H9 (cell line): Measurements from ENCODE around the gene FAM13A. TPM values are rescaled to one million over a fixed set of nuclear protein-coding genes. Genes with fewer than 3 reads are reported as not detected.

ENCODE experiments used
- DNase-seq: peaks from one replicate; pipeline ENCODE4 v3.0.0-alpha.2; 2017
- H2AFZ ChIP-seq: one replicate; pipeline ENCODE4 v1.6.1; 2013; ENCODE audit warnings: mild to moderate bottlenecking, low read length, control low read depth, moderate library complexity
- H2AK5ac ChIP-seq: 2 replicates; pipeline ENCODE4 v1.6.1; 2013; ENCODE audit warnings: low read length, control low read depth, mixed read lengths; ENCODE audit not compliant: insufficient read length
- H2BK120ac ChIP-seq: one replicate; pipeline ENCODE4 v1.6.1; 2013; ENCODE audit warnings: low read depth, mild to moderate bottlenecking, low read length, control low read depth, inconsistent platforms; ENCODE audit not compliant: poor library complexity, severe bottlenecking
- H2BK12ac ChIP-seq: 2 replicates; pipeline ENCODE4 v1.6.1; 2013; ENCODE audit warnings: low read length, control low read depth, mixed read lengths, low read depth; ENCODE audit not compliant: insufficient read length
- H2BK15ac ChIP-seq: 2 replicates; pipeline ENCODE4 v1.6.1; 2013; ENCODE audit warnings: low read depth, low read length, control low read depth
- H2BK20ac ChIP-seq: one replicate; pipeline ENCODE4 v1.6.1; 2013; ENCODE audit warnings: low read depth, mild to moderate bottlenecking, low read length, control low read depth, inconsistent platforms; ENCODE audit not compliant: poor library complexity, severe bottlenecking
- H2BK5ac ChIP-seq: 2 replicates; pipeline ENCODE4 v1.6.1; 2013; ENCODE audit warnings: low read length, control low read depth, mixed read lengths; ENCODE audit not compliant: insufficient read length
- H3K14ac ChIP-seq: 2 replicates; pipeline ENCODE4 v1.6.1; 2013; ENCODE audit warnings: low read length, control low read depth; ENCODE audit not compliant: insufficient read depth
- H3K18ac ChIP-seq: 2 replicates; pipeline ENCODE4 v1.6.1; 2013; ENCODE audit warnings: low read depth, mild to moderate bottlenecking, mixed read lengths, low read length, control low read depth; ENCODE audit not compliant: insufficient read length
- H3K23ac ChIP-seq: 2 replicates; pipeline ENCODE4 v1.6.1; 2013; ENCODE audit warnings: low read length, control low read depth, mixed read lengths, low read depth; ENCODE audit not compliant: insufficient read length
- H3K23me2 ChIP-seq: 2 replicates; pipeline ENCODE4 v1.6.1; 2013; ENCODE audit warnings: low read depth, mild to moderate bottlenecking, mixed read lengths, low read length, control low read depth; ENCODE audit not compliant: insufficient read length, poor library complexity, severe bottlenecking
- H3K27ac ChIP-seq: 2 replicates; pipeline ENCODE4 v1.5.1; 2013; ENCODE audit warnings: low read length, control low read depth, mixed read lengths, low read depth; ENCODE audit not compliant: insufficient read length
- H3K27me3 ChIP-seq: 2 replicates; pipeline ENCODE4 v1.6.1; 2013; ENCODE audit warnings: low read length, control low read depth, inconsistent platforms; ENCODE audit not compliant: insufficient read depth
- H3K4ac ChIP-seq: 2 replicates; pipeline ENCODE4 v1.6.1; 2013; ENCODE audit warnings: low read depth, mild to moderate bottlenecking, control low read depth, inconsistent platforms, low read length, moderate library complexity
- H3K4me1 ChIP-seq: 2 replicates; pipeline ENCODE4 v1.6.1; 2013; ENCODE audit warnings: low read length, control low read depth, inconsistent platforms; ENCODE audit not compliant: insufficient read depth
- H3K4me2 ChIP-seq: 2 replicates; pipeline ENCODE4 v1.6.1; 2013; ENCODE audit warnings: low read length, control low read depth, mixed read lengths; ENCODE audit not compliant: insufficient read length, insufficient read depth
- H3K56ac ChIP-seq: 2 replicates; pipeline ENCODE4 v1.6.1; 2013; ENCODE audit warnings: low read depth, mild to moderate bottlenecking, mixed read lengths, low read length, control low read depth; ENCODE audit not compliant: insufficient read length
- H3K79me1 ChIP-seq: 2 replicates; pipeline ENCODE4 v1.6.1; 2013; ENCODE audit warnings: low read depth, mild to moderate bottlenecking, moderate library complexity, low read length, control low read depth, inconsistent platforms; ENCODE audit not compliant: insufficient read depth, poor library complexity, severe bottlenecking
- H3K79me2 ChIP-seq: 2 replicates; pipeline ENCODE4 v1.6.1; 2013; ENCODE audit warnings: low read length, control low read depth, inconsistent platforms; ENCODE audit not compliant: insufficient read depth
- H3K9ac ChIP-seq: 2 replicates; pipeline ENCODE4 v1.6.1; 2013; ENCODE audit warnings: low read length, control low read depth, mixed read lengths; ENCODE audit not compliant: insufficient read length; ENCODE audit errors: extremely low read depth
- H3K9me3 ChIP-seq: one replicate; pipeline ENCODE4 v1.6.1; 2013; ENCODE audit warnings: low read depth, low read length, inconsistent platforms; ENCODE audit not compliant: control insufficient read depth
- H3T11ph ChIP-seq: one replicate; pipeline ENCODE4 v1.6.1; 2013; ENCODE audit warnings: mild to moderate bottlenecking, low read length, control low read depth, inconsistent platforms
- H4K20me1 ChIP-seq: one replicate; pipeline ENCODE4 v1.6.1; 2013; ENCODE audit not compliant: control insufficient read depth, insufficient read length, insufficient read depth
- H4K5ac ChIP-seq: 2 replicates; pipeline ENCODE4 v1.6.1; 2013; ENCODE audit warnings: low read depth, mild to moderate bottlenecking, mixed read lengths, low read length, control low read depth; ENCODE audit not compliant: insufficient read length
- H4K8ac ChIP-seq: replicated peaks from 2 replicates; pipeline ENCODE4 v1.6.1; 2013; ENCODE audit warnings: low read length, control low read depth, mixed read lengths, low read depth; ENCODE audit not compliant: insufficient read length
- H4K91ac ChIP-seq: 2 replicates; pipeline ENCODE4 v1.6.1; 2013; ENCODE audit warnings: low read depth, mild to moderate bottlenecking, moderate library complexity, mixed read lengths, low read length, control low read depth; ENCODE audit not compliant: insufficient read length
- H3K27ac Mint-ChIP-seq, 3 experiments: 2 replicates in 2 of 3; 3 replicates in 1 of 3; pipeline ENCODE4 v1.8.0; 2020 to 2021; ENCODE audit warnings: mixed read lengths in 3 of 3, mild to moderate bottlenecking in 1 of 3, moderate library complexity in 1 of 3
- H3K27me3 Mint-ChIP-seq: 2 replicates; pipeline ENCODE4 v1.8.0; 2021; ENCODE audit warnings: low read depth, mild to moderate bottlenecking, moderate library complexity, mixed read lengths
- H3K36me3 Mint-ChIP-seq, 3 experiments: 2 replicates in 2 of 3; 3 replicates in 1 of 3; pipeline ENCODE4 v1.8.0; 2020 to 2021; ENCODE audit warnings: low read depth in 3 of 3, mixed read lengths in 3 of 3; ENCODE audit not compliant: insufficient read depth in 1 of 3
- H3K4me1 Mint-ChIP-seq, 2 experiments: 2 replicates each; pipeline ENCODE4 v1.8.0; 2020; ENCODE audit warnings: mixed read lengths in 2 of 2
- H3K4me3 Mint-ChIP-seq, 2 experiments: 2 replicates in 1 of 2; 3 replicates in 1 of 2; pipeline ENCODE4 v1.8.0; 2020 to 2021; ENCODE audit warnings: mild to moderate bottlenecking in 2 of 2, mixed read lengths in 2 of 2, moderate library complexity in 1 of 2
- H3K9me3 Mint-ChIP-seq, 2 experiments: 2 replicates in 1 of 2; 3 replicates in 1 of 2; pipeline ENCODE4 v1.8.0; 2020; ENCODE audit warnings: mild to moderate bottlenecking in 2 of 2, mixed read lengths in 2 of 2, moderate library complexity in 1 of 2
- WGBS: extraction: QIAGEN DNeasy Blood & Tissue Kit; methylation state at CpG from one replicate; pipeline ENCODE4 v1.1.7; 2013; ENCODE audit warnings: missing lambda C conversion rate, low lambda C conversion rate, mixed read lengths; ENCODE audit not compliant: insufficient read length; ENCODE audit errors: extremely low coverage; 5-methylcytosine and 5-hydroxymethylcytosine counted together
- total RNA-seq: library from RNA; stranded (reverse); gene quantifications from 2 replicates; pipeline ENCODE4 v1.2.1, GENCODE V29; 2021
- TF ChIP-seq, protein P1 (sequence below): fragments of 200-600 bp; sonication (generic); conservative IDR thresholded peaks from 3 replicates; pipeline ENCODE4 v1.8.0; 2021; ENCODE audit warnings: antibody characterized with exemption, mild to moderate bottlenecking

FAM13A gene
- total RNA-seq, 1 experiment from 2014 or later = 12.7 TPM

DNA sequence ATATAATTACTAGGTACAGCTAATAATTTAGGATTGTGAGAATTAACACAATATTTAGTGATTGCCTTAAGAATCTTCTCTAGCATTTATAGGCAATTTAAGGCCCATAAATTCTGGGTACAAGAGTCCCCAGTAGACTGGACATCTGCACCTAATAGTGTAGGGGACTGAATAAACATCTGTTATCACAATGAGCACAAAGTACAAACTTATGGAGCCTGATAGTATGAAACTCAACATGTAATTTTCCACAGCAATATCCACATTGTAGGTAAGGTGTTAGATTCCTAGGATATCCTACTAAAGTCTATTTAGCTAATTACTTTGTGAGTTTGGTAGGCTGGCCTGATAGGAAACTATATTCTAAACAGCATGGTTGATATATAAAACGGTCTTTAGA, 178.3 kb downstream of the FAM13A start:
- Histone ChIP-seq H2AFZ (no peak overlapping the region), H3K79me1 (peaks cover 3% of the 10 kb centered on the region), H4K5ac (no peak overlapping the region), H3K23me2 (no peaks in the 10 kb centered on the region), H3T11ph (no peak overlapping the region), H3K14ac (no peak overlapping the region), H4K8ac (no peak overlapping the region), H2BK12ac (no peak overlapping the region), H4K91ac (no peak overlapping the region), H3K9me3 (no peaks in the 10 kb centered on the region), H2BK20ac (no peak overlapping the region), H2BK15ac (no peak overlapping the region), H3K4me2 (no peak overlapping the region), H3K18ac (no peak overlapping the region), H2BK5ac (no peak overlapping the region), H3K9ac (no peak overlapping the region), H3K23ac (no peak overlapping the region), H4K20me1 (no peaks in the 10 kb centered on the region), H3K4me1 (no peaks in the 10 kb centered on the region), H3K27me3 (no peaks in the 10 kb centered on the region), H2AK5ac (no peak overlapping the region), H3K4ac (no peak overlapping the region), H3K56ac (no peak overlapping the region), H2BK120ac (no peak overlapping the region), H3K27ac (no peak overlapping the region), H3K79me2 (no peaks in the 10 kb centered on the region)
- no peak overlapping the region for H3K27ac Mint-ChIP-seq
- H3K36me3 Mint-ChIP-seq = 0 out of 7 replicates have a peak, but pooled peaks cover 0 to 5% (median 0%) of the 10 kb centered on the region in 3 experiments
- H3K9me3 Mint-ChIP-seq = peaks cover 0 to 17% of the 10 kb centered on the region in 2 experiments; a peak in 3 of 5 replicates
- TF ChIP-seq, protein P1, sequence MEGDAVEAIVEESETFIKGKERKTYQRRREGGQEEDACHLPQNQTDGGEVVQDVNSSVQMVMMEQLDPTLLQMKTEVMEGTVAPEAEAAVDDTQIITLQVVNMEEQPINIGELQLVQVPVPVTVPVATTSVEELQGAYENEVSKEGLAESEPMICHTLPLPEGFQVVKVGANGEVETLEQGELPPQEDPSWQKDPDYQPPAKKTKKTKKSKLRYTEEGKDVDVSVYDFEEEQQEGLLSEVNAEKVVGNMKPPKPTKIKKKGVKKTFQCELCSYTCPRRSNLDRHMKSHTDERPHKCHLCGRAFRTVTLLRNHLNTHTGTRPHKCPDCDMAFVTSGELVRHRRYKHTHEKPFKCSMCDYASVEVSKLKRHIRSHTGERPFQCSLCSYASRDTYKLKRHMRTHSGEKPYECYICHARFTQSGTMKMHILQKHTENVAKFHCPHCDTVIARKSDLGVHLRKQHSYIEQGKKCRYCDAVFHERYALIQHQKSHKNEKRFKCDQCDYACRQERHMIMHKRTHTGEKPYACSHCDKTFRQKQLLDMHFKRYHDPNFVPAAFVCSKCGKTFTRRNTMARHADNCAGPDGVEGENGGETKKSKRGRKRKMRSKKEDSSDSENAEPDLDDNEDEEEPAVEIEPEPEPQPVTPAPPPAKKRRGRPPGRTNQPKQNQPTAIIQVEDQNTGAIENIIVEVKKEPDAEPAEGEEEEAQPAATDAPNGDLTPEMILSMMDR = no peak
- no peaks in the 10 kb centered on the region for H3K27me3 Mint-ChIP-seq
- no peak overlapping the region for H3K4me3 Mint-ChIP-seq
- no peak for DNase-seq
- H3K4me1 Mint-ChIP-seq = peaks cover 15 to 17% of the 10 kb centered on the region in 2 experiments
- no CpG with 5 or more reads among the region's 1 CpG for WGBS
